Adrenal gland (tissue), 5 donors: ENCODE measurements around the gene HIRA.

Experiments
- CTCF ChIP-seq, 6 experiments: fragments of 450-650 bp in 4 of 6; fragments of 200-600 bp in 2 of 6; sonication (generic) in 1 of 6; IDR thresholded peaks; 1 replicate in 5 of 6; 2 replicates in 1 of 6; pipeline versions ENCODE4 v1.5.1 to v1.8.0; 2016 to 2021; ENCODE audit warnings: antibody characterized with exemption in 6 of 6, mild to moderate bottlenecking in 2 of 6, moderate library complexity in 1 of 6
- POLR2A ChIP-seq, 2 donors: fragments of 450-650 bp; IDR thresholded peaks; one replicate each; pipeline ENCODE4 v1.6.1; 2017; ENCODE audit warnings: antibody characterized with exemption in 2 of 2, mild to moderate bottlenecking in 2 of 2, moderate library complexity in 1 of 2
- donor health status: DM: no; HTN: no; CAD: no.

- TF ChIP-seq CTCF (IDR thresholded peaks at IDR 0.05) = no peak
- TF ChIP-seq POLR2A (IDR thresholded peaks at IDR 0.05) = no peak
These were observed 36.3 kb downstream of the HIRA start for GRCh38 chr22:19395276-19395675.
